ENCODE data around the gene PTPRM.

GRCh38 chr18:8116341-8117005, 549.4 kb downstream of the PTPRM start:
- TF ChIP-seq CTCF (conservative IDR thresholded peaks at IDR 0.05; ENCODE audit: low read depth, low read length): no peak
- no peak for TF ChIP-seq EZH2phosphoT487 (IDR thresholded peaks at IDR 0.05; ENCODE audit: borderline replicate concordance, low read length)
- TF ChIP-seq EZH2 (IDR thresholded peaks at IDR 0.05; ENCODE audit: low read length, unreplicated experiment): no peak
